WTC11 (cell line): ENCODE results near the gene LRRC72. TPM values are rescaled to one million over a fixed set of nuclear protein-coding genes. Genes with fewer than 3 reads are reported as not detected.

ENCODE experiments used
- ATAC-seq: fragments of 200-7000 bp; cut with Tn5 transposase; 2 replicates; pipeline ENCODE4 v1.10.0; 2021; ENCODE audit warnings: mild to moderate bottlenecking, moderate library complexity
- CTCF ChIA-PET: fragments of 300-600 bp; sonication (Branson Sonifier 250); formaldehyde crosslinking; loops from one replicate; lab custom pipeline; 2021; ENCODE audit warnings: antibody characterized with exemption; lab: Charles Lee
- POLR2A ChIA-PET: fragments of 350-600 bp; sonication (Branson Sonifier 250); formaldehyde crosslinking; loops from one replicate; lab custom pipeline; 2021; ENCODE audit warnings: antibody characterized with exemption; lab: Charles Lee
- DNase-seq: peaks from one replicate; pipeline ENCODE4 v3.0.0; 2021; ENCODE audit warnings: low spot score
- H3K27ac Mint-ChIP-seq: 2 replicates; pipeline ENCODE4 v1.8.0; 2021; ENCODE audit warnings: mixed read lengths
- H3K27me3 Mint-ChIP-seq: 2 replicates; pipeline ENCODE4 v1.8.0; 2021; ENCODE audit warnings: low read depth, mild to moderate bottlenecking, moderate library complexity, mixed read lengths
- H3K36me3 Mint-ChIP-seq: 2 replicates; pipeline ENCODE4 v1.8.0; 2021; ENCODE audit warnings: mixed read lengths
- H3K4me1 Mint-ChIP-seq: 2 replicates; pipeline ENCODE4 v1.8.0; 2022; ENCODE audit warnings: mixed read lengths
- H3K4me3 Mint-ChIP-seq: 2 replicates; pipeline ENCODE4 v1.8.0; 2021; ENCODE audit warnings: mild to moderate bottlenecking, moderate library complexity, mixed read lengths
- H3K9me3 Mint-ChIP-seq: 2 replicates; pipeline ENCODE4 v1.8.0; 2021; ENCODE audit warnings: mixed read lengths
- ELF4 ChIP-seq: sonication (generic); formaldehyde crosslinking; IDR thresholded peaks from 2 replicates; pipeline ENCODE4 v1.8.1; 2022; ENCODE audit warnings: low read depth, mild to moderate bottlenecking, moderate library complexity, missing genetic modification reagents
- EMX1 ChIP-seq: fragments of 250-450 bp; sonication (Bioruptor Pico); IDR thresholded peaks from 2 replicates; pipeline ENCODE4 v1.8.0; 2021; ENCODE audit warnings: mild to moderate bottlenecking
- HMGA2 ChIP-seq: fragments of 250-450 bp; sonication (Bioruptor Pico); IDR thresholded peaks from 2 replicates; pipeline ENCODE4 v1.4.0; 2021; ENCODE audit warnings: mild to moderate bottlenecking, moderate library complexity
- NFATC4 ChIP-seq: fragments of 250-450 bp; sonication (Bioruptor Pico); IDR thresholded peaks from 2 replicates; pipeline ENCODE4 v1.9.0; 2021; ENCODE audit warnings: mild to moderate bottlenecking
- NFE2L1 ChIP-seq: sonication (generic); formaldehyde crosslinking; IDR thresholded peaks from 2 replicates; pipeline ENCODE4 v1.8.1; 2023; ENCODE audit warnings: missing genetic modification reagents
- NFYB ChIP-seq: sonication (generic); formaldehyde crosslinking; conservative IDR thresholded peaks from 2 replicates; pipeline ENCODE4 v1.8.0; 2022; ENCODE audit warnings: low read depth, missing genetic modification reagents
- NR3C1 ChIP-seq: sonication (generic); formaldehyde crosslinking; conservative IDR thresholded peaks from 2 replicates; pipeline ENCODE4 v1.8.1; 2023; ENCODE audit warnings: low read depth, mild to moderate bottlenecking, missing genetic modification reagents
- OVOL2 ChIP-seq: fragments of 250-450 bp; sonication (Bioruptor Pico); IDR thresholded peaks from 2 replicates; pipeline ENCODE4 v1.9.0; 2021; ENCODE audit warnings: mild to moderate bottlenecking, borderline replicate concordance
- RORB ChIP-seq: fragments of 250-450 bp; sonication (Bioruptor Pico); IDR thresholded peaks from 2 replicates; pipeline ENCODE4 v1.9.0; 2021; ENCODE audit warnings: mild to moderate bottlenecking
- SOX15 ChIP-seq: fragments of 250-450 bp; sonication (Bioruptor Pico); IDR thresholded peaks from 2 replicates; pipeline ENCODE4 v1.9.0; 2021; ENCODE audit warnings: mild to moderate bottlenecking
- TCF7 ChIP-seq: sonication (generic); formaldehyde crosslinking; IDR thresholded peaks from 2 replicates; pipeline ENCODE4 v1.8.0; 2022; ENCODE audit warnings: mild to moderate bottlenecking, low read depth, missing genetic modification reagents, moderate library complexity
- ZBTB21 ChIP-seq: sonication (generic); formaldehyde crosslinking; IDR thresholded peaks from 2 replicates; pipeline ENCODE4 v1.8.1; 2023; ENCODE audit warnings: mild to moderate bottlenecking, missing genetic modification reagents, borderline replicate concordance
- ZNF138 ChIP-seq: sonication (generic); formaldehyde crosslinking; conservative IDR thresholded peaks from 2 replicates; pipeline ENCODE4 v1.8.1; 2022; ENCODE audit warnings: mild to moderate bottlenecking, moderate library complexity, missing genetic modification reagents
- ZNF317 ChIP-seq: sonication (generic); formaldehyde crosslinking; IDR thresholded peaks from 2 replicates; pipeline ENCODE4 v1.8.1; 2023; ENCODE audit warnings: low read depth, mild to moderate bottlenecking, moderate library complexity, missing genetic modification reagents, borderline replicate concordance
- ZNF396 ChIP-seq: fragments of 250-450 bp; sonication (Bioruptor Pico); IDR thresholded peaks from 2 replicates; pipeline ENCODE4 v1.8.0; 2021; ENCODE audit warnings: mild to moderate bottlenecking, moderate library complexity, borderline replicate concordance
- total RNA-seq: library from RNA; stranded (reverse); gene quantifications from 3 replicates; pipeline ENCODE4 v1.2.3, GENCODE V29; 2021
- TF ChIP-seq, protein P1 (sequence below): fragments of 250-450 bp; sonication (Bioruptor Pico); IDR thresholded peaks from 2 replicates; pipeline ENCODE4 v1.9.0; 2021; ENCODE audit warnings: mild to moderate bottlenecking
- TF ChIP-seq, protein P2 (sequence below): sonication (generic); formaldehyde crosslinking; IDR thresholded peaks from 2 replicates; pipeline ENCODE4 v1.8.1; 2022; ENCODE audit warnings: missing genetic modification reagents, borderline replicate concordance
- TF ChIP-seq, protein P3 (sequence below): sonication (generic); formaldehyde crosslinking; conservative IDR thresholded peaks from 2 replicates; pipeline ENCODE4 v1.8.1; 2023; ENCODE audit warnings: mild to moderate bottlenecking, low read depth, missing genetic modification reagents, moderate library complexity
- TF ChIP-seq, protein P4 (sequence below): fragments of 250-450 bp; sonication (Bioruptor Pico); IDR thresholded peaks from 2 replicates; pipeline ENCODE4 v1.9.0; 2021; ENCODE audit warnings: mild to moderate bottlenecking, borderline replicate concordance
- TF ChIP-seq, protein P5 (sequence below): sonication (generic); formaldehyde crosslinking; IDR thresholded peaks from 2 replicates; pipeline ENCODE4 v1.8.0; 2023; ENCODE audit warnings: mild to moderate bottlenecking, missing genetic modification reagents

Gene LRRC72
- total RNA-seq, 1 experiment from 2014 or later: not detected

DNA sequence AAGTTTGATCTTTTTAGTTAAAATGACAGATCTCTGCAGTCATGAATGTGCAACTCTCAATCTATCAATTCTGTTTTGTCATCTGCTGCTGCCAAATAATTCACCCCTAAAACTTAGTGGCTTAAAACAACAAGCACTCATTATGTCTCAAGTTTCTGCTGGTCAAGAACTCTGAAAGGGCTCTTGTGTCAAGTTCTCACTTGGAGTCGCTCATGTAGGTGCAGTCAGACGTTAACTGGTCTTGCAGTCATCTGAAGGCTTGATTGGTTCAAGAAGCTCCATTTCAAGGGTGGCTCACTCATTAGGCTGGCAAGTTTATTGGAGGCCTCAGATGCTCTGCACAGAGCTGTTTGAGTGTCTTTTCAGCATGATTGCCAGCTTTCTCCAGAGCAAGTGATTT lies 28.5 kb upstream of the LRRC72 start (continued):
- TF ChIP-seq OVOL2 (no peak), ZNF317 (CRISPR knock-in tag) (no peak), ZBTB21 (no peak)

DNA sequence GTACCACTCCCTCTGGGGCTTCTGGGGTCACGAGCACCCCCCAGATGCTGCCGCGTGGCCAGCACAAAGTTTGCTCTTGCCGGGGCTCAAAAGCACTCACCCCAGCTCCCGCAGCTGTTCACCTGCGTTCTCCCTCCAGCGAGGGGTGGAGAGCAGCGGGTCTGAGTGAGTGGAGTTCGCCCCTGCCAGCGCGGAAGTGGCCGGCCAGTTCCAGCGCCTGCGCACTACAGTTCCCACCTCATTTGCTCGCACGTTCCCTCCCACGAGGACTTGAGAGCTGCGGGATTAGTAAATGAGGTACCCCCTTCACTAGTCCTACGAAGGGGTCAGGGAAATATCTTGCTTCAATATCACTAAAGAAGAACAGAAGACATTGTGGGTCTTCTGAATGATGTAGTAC lies 24.3 kb upstream of the LRRC72 start:
- H3K36me3 Mint-ChIP-seq: no peaks in the 10 kb centered on the region
- ChIA-PET POLR2A (no interaction called here), CTCF (no interaction called here)
- ATAC-seq (no peak), DNase-seq (no peak)
- TF ChIP-seq, protein P1, sequence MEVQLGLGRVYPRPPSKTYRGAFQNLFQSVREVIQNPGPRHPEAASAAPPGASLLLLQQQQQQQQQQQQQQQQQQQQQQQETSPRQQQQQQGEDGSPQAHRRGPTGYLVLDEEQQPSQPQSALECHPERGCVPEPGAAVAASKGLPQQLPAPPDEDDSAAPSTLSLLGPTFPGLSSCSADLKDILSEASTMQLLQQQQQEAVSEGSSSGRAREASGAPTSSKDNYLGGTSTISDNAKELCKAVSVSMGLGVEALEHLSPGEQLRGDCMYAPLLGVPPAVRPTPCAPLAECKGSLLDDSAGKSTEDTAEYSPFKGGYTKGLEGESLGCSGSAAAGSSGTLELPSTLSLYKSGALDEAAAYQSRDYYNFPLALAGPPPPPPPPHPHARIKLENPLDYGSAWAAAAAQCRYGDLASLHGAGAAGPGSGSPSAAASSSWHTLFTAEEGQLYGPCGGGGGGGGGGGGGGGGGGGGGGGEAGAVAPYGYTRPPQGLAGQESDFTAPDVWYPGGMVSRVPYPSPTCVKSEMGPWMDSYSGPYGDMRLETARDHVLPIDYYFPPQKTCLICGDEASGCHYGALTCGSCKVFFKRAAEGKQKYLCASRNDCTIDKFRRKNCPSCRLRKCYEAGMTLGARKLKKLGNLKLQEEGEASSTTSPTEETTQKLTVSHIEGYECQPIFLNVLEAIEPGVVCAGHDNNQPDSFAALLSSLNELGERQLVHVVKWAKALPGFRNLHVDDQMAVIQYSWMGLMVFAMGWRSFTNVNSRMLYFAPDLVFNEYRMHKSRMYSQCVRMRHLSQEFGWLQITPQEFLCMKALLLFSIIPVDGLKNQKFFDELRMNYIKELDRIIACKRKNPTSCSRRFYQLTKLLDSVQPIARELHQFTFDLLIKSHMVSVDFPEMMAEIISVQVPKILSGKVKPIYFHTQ (CRISPR knock-in tag): no peak
- TF ChIP-seq EMX1 (CRISPR knock-in tag) (no peak), TCF7 (CRISPR knock-in tag) (no peak), NFATC4 (CRISPR knock-in tag) (no peak), ELF4 (CRISPR knock-in tag) (no peak), SOX15 (no peak), OVOL2 (no peak)
- 0 out of 2 replicates have a peak, but pooled peaks cover 2% of the 10 kb centered on the region for H3K4me1 Mint-ChIP-seq
- no peak overlapping the region for H3K4me3 Mint-ChIP-seq
- H3K27ac Mint-ChIP-seq: no peak overlapping the region
- no peaks in the 10 kb centered on the region for H3K9me3 Mint-ChIP-seq
- no peaks in the 10 kb centered on the region for H3K27me3 Mint-ChIP-seq

DNA sequence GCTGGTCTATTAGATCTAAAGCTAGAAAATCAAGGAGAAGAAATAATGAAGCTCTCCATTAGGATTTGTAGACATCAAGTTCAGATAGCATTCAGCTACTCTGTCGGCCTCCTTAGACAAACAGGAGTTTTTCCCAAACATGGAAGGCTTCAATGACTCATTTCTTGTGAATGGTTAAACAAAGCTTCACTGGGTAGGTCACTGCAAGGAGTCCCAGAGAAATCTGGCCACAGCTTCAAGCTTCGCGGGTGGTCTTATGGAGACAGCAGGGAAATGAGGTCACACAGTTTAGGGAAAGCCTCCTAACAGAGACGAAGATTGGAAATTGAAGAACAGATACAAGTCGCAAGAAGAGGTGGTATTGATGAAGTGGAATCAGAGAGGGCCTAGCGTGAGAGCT lies 22.6 kb upstream of the LRRC72 start:
- no peaks in the 10 kb centered on the region for H3K36me3 Mint-ChIP-seq
- no peak overlapping the region for H3K4me3 Mint-ChIP-seq
- CTCF ChIA-PET: interaction anchor here (0.6 kb wide), 1 partner anchor 1852 kb away, joined by 4 read pairs; no protein-coding TSS in a partner anchor
- H3K27ac Mint-ChIP-seq: no peak overlapping the region
- 0 out of 2 replicates have a peak, but pooled peaks cover 2% of the 10 kb centered on the region for H3K4me1 Mint-ChIP-seq
- H3K9me3 Mint-ChIP-seq: peaks cover 8% of the 10 kb centered on the region
- H3K27me3 Mint-ChIP-seq: no peaks in the 10 kb centered on the region
- POLR2A ChIA-PET: interaction anchor here (0.6 kb wide), 1 partner anchor 1409 kb away, joined by 3 read pairs; no protein-coding TSS in a partner anchor
- ATAC-seq (no peak; the same call in 1 of the 2 replicates), DNase-seq (no peak)
- TF ChIP-seq NR3C1 (CRISPR knock-in tag) (no peak), NFE2L1 (CRISPR knock-in tag) (no peak), ZNF396 (CRISPR knock-in tag) (no peak), NFYB (no peak), RORB (no peak), HMGA2 (CRISPR knock-in tag) (no peak), SOX15 (no peak), ZNF138 (CRISPR knock-in tag) (no peak), ELF4 (CRISPR knock-in tag) (no peak)
- TF ChIP-seq, protein P2, sequence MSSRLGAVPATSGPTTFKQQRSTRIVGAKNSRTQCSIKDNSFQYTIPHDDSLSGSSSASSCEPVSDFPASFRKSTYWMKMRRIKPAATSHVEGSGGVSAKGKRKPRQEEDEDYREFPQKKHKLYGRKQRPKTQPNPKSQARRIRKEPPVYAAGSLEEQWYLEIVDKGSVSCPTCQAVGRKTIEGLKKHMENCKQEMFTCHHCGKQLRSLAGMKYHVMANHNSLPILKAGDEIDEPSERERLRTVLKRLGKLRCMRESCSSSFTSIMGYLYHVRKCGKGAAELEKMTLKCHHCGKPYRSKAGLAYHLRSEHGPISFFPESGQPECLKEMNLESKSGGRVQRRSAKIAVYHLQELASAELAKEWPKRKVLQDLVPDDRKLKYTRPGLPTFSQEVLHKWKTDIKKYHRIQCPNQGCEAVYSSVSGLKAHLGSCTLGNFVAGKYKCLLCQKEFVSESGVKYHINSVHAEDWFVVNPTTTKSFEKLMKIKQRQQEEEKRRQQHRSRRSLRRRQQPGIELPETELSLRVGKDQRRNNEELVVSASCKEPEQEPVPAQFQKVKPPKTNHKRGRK: no peak
- TF ChIP-seq, protein P3, sequence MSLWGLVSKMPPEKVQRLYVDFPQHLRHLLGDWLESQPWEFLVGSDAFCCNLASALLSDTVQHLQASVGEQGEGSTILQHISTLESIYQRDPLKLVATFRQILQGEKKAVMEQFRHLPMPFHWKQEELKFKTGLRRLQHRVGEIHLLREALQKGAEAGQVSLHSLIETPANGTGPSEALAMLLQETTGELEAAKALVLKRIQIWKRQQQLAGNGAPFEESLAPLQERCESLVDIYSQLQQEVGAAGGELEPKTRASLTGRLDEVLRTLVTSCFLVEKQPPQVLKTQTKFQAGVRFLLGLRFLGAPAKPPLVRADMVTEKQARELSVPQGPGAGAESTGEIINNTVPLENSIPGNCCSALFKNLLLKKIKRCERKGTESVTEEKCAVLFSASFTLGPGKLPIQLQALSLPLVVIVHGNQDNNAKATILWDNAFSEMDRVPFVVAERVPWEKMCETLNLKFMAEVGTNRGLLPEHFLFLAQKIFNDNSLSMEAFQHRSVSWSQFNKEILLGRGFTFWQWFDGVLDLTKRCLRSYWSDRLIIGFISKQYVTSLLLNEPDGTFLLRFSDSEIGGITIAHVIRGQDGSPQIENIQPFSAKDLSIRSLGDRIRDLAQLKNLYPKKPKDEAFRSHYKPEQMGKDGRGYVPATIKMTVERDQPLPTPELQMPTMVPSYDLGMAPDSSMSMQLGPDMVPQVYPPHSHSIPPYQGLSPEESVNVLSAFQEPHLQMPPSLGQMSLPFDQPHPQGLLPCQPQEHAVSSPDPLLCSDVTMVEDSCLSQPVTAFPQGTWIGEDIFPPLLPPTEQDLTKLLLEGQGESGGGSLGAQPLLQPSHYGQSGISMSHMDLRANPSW (CRISPR knock-in tag): no peak
- TF ChIP-seq, protein P4, sequence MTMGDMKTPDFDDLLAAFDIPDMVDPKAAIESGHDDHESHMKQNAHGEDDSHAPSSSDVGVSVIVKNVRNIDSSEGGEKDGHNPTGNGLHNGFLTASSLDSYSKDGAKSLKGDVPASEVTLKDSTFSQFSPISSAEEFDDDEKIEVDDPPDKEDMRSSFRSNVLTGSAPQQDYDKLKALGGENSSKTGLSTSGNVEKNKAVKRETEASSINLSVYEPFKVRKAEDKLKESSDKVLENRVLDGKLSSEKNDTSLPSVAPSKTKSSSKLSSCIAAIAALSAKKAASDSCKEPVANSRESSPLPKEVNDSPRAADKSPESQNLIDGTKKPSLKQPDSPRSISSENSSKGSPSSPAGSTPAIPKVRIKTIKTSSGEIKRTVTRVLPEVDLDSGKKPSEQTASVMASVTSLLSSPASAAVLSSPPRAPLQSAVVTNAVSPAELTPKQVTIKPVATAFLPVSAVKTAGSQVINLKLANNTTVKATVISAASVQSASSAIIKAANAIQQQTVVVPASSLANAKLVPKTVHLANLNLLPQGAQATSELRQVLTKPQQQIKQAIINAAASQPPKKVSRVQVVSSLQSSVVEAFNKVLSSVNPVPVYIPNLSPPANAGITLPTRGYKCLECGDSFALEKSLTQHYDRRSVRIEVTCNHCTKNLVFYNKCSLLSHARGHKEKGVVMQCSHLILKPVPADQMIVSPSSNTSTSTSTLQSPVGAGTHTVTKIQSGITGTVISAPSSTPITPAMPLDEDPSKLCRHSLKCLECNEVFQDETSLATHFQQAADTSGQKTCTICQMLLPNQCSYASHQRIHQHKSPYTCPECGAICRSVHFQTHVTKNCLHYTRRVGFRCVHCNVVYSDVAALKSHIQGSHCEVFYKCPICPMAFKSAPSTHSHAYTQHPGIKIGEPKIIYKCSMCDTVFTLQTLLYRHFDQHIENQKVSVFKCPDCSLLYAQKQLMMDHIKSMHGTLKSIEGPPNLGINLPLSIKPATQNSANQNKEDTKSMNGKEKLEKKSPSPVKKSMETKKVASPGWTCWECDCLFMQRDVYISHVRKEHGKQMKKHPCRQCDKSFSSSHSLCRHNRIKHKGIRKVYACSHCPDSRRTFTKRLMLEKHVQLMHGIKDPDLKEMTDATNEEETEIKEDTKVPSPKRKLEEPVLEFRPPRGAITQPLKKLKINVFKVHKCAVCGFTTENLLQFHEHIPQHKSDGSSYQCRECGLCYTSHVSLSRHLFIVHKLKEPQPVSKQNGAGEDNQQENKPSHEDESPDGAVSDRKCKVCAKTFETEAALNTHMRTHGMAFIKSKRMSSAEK (CRISPR knock-in tag): no peak
- TF ChIP-seq, protein P5, sequence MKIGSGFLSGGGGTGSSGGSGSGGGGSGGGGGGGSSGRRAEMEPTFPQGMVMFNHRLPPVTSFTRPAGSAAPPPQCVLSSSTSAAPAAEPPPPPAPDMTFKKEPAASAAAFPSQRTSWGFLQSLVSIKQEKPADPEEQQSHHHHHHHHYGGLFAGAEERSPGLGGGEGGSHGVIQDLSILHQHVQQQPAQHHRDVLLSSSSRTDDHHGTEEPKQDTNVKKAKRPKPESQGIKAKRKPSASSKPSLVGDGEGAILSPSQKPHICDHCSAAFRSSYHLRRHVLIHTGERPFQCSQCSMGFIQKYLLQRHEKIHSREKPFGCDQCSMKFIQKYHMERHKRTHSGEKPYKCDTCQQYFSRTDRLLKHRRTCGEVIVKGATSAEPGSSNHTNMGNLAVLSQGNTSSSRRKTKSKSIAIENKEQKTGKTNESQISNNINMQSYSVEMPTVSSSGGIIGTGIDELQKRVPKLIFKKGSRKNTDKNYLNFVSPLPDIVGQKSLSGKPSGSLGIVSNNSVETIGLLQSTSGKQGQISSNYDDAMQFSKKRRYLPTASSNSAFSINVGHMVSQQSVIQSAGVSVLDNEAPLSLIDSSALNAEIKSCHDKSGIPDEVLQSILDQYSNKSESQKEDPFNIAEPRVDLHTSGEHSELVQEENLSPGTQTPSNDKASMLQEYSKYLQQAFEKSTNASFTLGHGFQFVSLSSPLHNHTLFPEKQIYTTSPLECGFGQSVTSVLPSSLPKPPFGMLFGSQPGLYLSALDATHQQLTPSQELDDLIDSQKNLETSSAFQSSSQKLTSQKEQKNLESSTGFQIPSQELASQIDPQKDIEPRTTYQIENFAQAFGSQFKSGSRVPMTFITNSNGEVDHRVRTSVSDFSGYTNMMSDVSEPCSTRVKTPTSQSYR (CRISPR knock-in tag): no peak
